Measurements from ENCODE around the gene DENND1A. TPM values are rescaled to one million over a fixed set of nuclear protein-coding genes. Genes with fewer than 3 reads are reported as not detected.

Gene DENND1A
- total RNA-seq, 2 donors from 2014 or later: 18.9 to 26.8 TPM

- H3K9me3 ChIP-seq: no peaks in the 10 kb centered on the region
- no peaks in the 10 kb centered on the region for H3K27me3 ChIP-seq (replicated peaks; ENCODE audit: insufficient read depth)
- intact Hi-C loops (cut with DNase I): no loop called here
- H3K4me1 ChIP-seq (replicated peaks): no peaks in the 10 kb centered on the region
- H3K27ac ChIP-seq: no peak overlapping the region
- no peak for DNase-seq (ENCODE audit: low spot score)
- no peaks in the 10 kb centered on the region for H3K36me3 ChIP-seq
- H3K4me3 ChIP-seq: no peak overlapping the region
- TF ChIP-seq CTCF (IDR thresholded peaks at IDR 0.05): no peak
- TF ChIP-seq POLR2AphosphoS5 (IDR thresholded peaks at IDR 0.05): no peak
- no peak for TF ChIP-seq POLR2A (IDR thresholded peaks at IDR 0.05)
- 76% methylated on average over 1 of the region's 1 CpG for WGBS
Observed at GRCh38 chr9:123656565-123656964, 273.4 kb downstream of the DENND1A start.

- WGBS: 82% methylated on average over 9 of the region's 9 CpGs
- no peaks in the 10 kb centered on the region for H3K9me3 ChIP-seq
- H3K27ac ChIP-seq: no peak overlapping the region
- intact Hi-C loops (cut with DNase I): no loop called here
- no peaks in the 10 kb centered on the region for H3K27me3 ChIP-seq (replicated peaks; ENCODE audit: insufficient read depth)
- no peak for TF ChIP-seq POLR2A (IDR thresholded peaks at IDR 0.05)
- no peak for TF ChIP-seq CTCF (IDR thresholded peaks at IDR 0.05)
- TF ChIP-seq POLR2AphosphoS5 (IDR thresholded peaks at IDR 0.05): no peak
- no peaks in the 10 kb centered on the region for H3K36me3 ChIP-seq
- no peak for DNase-seq (ENCODE audit: low spot score)
- no peaks in the 10 kb centered on the region for H3K4me1 ChIP-seq (replicated peaks)
- no peak overlapping the region for H3K4me3 ChIP-seq
Observed at GRCh38 chr9:123655681-123656423, 274.1 kb downstream of the DENND1A start.

GRCh38 chr9:123654994-123655637, 274.8 kb downstream of the DENND1A start:
- no peaks in the 10 kb centered on the region for H3K27me3 ChIP-seq (replicated peaks; ENCODE audit: insufficient read depth)
- H3K4me3 ChIP-seq: no peak overlapping the region
- no peaks in the 10 kb centered on the region for H3K36me3 ChIP-seq
- H3K27ac ChIP-seq: no peak overlapping the region
- no peak for TF ChIP-seq CTCF (IDR thresholded peaks at IDR 0.05)
- no peak for TF ChIP-seq POLR2AphosphoS5 (IDR thresholded peaks at IDR 0.05)
- TF ChIP-seq POLR2A (IDR thresholded peaks at IDR 0.05): no peak
- no peaks in the 10 kb centered on the region for H3K4me1 ChIP-seq (replicated peaks)
- no peaks in the 10 kb centered on the region for H3K9me3 ChIP-seq
- 95% methylated on average over 12 of the region's 12 CpGs for WGBS
- DNase-seq (ENCODE audit: low spot score): no peak
- intact Hi-C loops (cut with DNase I): no loop called here

DNA sequence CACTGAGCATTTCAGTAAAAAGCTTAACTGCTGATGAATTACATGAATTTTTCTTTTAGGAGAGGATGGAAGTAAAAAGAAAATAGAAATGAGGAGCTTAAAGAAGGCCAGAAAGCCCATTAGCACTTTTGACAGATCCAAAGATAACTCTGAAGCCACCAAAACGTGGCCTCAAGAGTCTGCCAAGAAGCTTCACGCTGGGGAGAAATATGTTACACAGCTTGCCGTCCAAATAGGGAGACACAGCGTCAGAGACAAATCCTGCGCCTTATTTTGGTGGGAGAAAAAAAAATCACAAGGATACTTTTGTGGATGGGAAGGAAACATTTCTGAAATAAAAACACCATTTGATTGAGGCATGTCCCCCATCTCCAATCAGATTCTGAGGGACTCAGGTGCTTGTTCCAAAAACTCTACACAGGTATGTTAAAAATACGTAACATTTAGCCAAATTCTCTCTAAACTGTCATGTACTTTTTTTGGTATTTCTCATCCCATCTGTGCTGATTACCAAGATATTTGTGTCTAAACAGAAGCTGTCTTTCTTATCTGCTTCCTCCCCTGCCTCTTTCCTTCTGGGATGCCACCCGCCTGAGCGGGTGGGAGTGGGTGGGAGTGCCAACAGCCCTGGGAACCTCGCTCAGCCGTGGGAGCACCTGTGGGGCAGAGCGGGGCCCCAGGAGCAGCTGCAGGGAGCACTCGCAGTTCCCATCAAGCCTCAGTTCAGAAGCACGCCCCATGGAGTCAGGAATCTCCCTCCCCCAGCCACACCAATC, 275.5 kb downstream of the DENND1A start:
- Histone ChIP-seq H3K27me3 (replicated peaks; ENCODE audit: insufficient read depth) (no peaks in the 10 kb centered on the region), H3K4me3 (no peak overlapping the region), H3K4me1 (replicated peaks) (no peaks in the 10 kb centered on the region), H3K27ac (no peak overlapping the region), H3K9me3 (no peaks in the 10 kb centered on the region), H3K36me3 (no peaks in the 10 kb centered on the region)
- intact Hi-C loops (cut with DNase I): no loop called here
- DNase-seq (ENCODE audit: low spot score): no peak
- TF ChIP-seq POLR2A (IDR thresholded peaks at IDR 0.05): no peak
- no peak for TF ChIP-seq POLR2AphosphoS5 (IDR thresholded peaks at IDR 0.05)
- TF ChIP-seq CTCF (IDR thresholded peaks at IDR 0.05): no peak
- WGBS: 86% methylated on average over 13 of the region's 13 CpGs
